Fibroblast of lung (primary cell): ENCODE results near the gene OR2T33.

ENCODE experiments used
- EZH2 ChIP-seq: IDR thresholded peaks from 2 replicates; pipeline ENCODE4 v1.5.1; 2012; ENCODE audit warnings: low read length, control low read depth, mild to moderate bottlenecking; ENCODE audit errors: missing control alignments
- TF ChIP-seq, protein P1 (sequence below), 2 donors: IDR thresholded peaks in 1 of 2; conservative IDR thresholded peaks in 1 of 2; 1 replicate in 1 of 2; 2 replicates in 1 of 2; pipeline ENCODE4 v1.5.1; 2011 to 2012; ENCODE audit warnings: low read length in 2 of 2, control low read depth in 1 of 2, inconsistent platforms in 1 of 2, low read depth in 1 of 2, mild to moderate bottlenecking in 1 of 2

DNA sequence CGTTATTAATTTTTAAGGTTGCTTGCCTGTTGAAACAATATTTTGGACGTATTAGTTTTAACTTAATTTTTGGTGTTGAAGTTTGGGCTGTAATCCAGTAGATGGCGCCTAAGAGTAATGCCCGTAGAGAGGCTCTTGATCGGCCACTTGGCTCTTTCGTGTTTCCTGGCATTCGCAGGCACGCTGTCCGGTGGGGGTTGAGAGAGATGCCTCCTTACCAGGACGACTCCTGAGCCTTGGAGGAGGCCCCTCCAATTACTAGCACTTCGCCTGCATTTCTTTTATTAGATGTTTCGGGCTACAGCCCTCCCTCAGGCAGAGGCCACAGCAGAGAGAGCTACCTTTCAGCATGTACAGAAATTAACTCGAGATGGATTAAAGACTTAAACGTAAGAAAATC, 34.6 kb downstream of the OR2T33 start:
- TF ChIP-seq, protein P1, sequence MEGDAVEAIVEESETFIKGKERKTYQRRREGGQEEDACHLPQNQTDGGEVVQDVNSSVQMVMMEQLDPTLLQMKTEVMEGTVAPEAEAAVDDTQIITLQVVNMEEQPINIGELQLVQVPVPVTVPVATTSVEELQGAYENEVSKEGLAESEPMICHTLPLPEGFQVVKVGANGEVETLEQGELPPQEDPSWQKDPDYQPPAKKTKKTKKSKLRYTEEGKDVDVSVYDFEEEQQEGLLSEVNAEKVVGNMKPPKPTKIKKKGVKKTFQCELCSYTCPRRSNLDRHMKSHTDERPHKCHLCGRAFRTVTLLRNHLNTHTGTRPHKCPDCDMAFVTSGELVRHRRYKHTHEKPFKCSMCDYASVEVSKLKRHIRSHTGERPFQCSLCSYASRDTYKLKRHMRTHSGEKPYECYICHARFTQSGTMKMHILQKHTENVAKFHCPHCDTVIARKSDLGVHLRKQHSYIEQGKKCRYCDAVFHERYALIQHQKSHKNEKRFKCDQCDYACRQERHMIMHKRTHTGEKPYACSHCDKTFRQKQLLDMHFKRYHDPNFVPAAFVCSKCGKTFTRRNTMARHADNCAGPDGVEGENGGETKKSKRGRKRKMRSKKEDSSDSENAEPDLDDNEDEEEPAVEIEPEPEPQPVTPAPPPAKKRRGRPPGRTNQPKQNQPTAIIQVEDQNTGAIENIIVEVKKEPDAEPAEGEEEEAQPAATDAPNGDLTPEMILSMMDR (conservative IDR thresholded peaks at IDR 0.05 in 1 of 2, IDR thresholded peaks at IDR 0.05 in 1 of 2; ENCODE audit: low read depth in 1 of 2, low read length in 2 of 2) = peak; percentile 27 to 52
- no peak for TF ChIP-seq EZH2
